GM12878 (cell line): ENCODE measurements around the gene CFAP410. TPM values are rescaled to one million over a fixed set of nuclear protein-coding genes. Genes with fewer than 3 reads are reported as not detected.
A peak's percentile ranks its signal among the peaks of the same experiment; 100 is the strongest.

Source experiments
- ATAC-seq: fragments of 200-7000 bp; cut with Tn5 transposase; 3 replicates; pipeline ENCODE4 v1.9.1; 2020; ENCODE audit warnings: mild to moderate bottlenecking, moderate library complexity
- BruUV-seq: library from RNA; stranded (reverse); fragments of 400-500 nt; replicated peaks from 2 replicates; lab custom pipeline; 2021; lab: Mats Ljungman, UMichigan
- CTCF ChIA-PET: fragments of 300-600 bp; sonication (Branson Sonifier 250); formaldehyde crosslinking; extraction: SDS; loops from one replicate; lab custom pipeline; 2021; ENCODE audit warnings: inconsistent platforms; lab: Yijun Ruan, JAX
- POLR2A ChIA-PET: fragments of 350-600 bp; formaldehyde crosslinking; extraction: SDS; loops from one replicate; lab custom pipeline; 2021; ENCODE audit warnings: inconsistent platforms; lab: Charles Lee
- RAD21 ChIA-PET: fragments of 300-600 bp; sonication (Branson Sonifier 250); formaldehyde crosslinking; loops from one replicate; lab custom pipeline; 2023; ENCODE audit warnings: antibody characterized with exemption; ENCODE audit not compliant: unreplicated experiment; lab: Charles Lee
- SMC1A ChIA-PET: fragments of 300-600 bp; sonication (Branson Sonifier 250); formaldehyde crosslinking; loops from one replicate; lab custom pipeline; 2023; ENCODE audit not compliant: unreplicated experiment, uncharacterized antibody; lab: Charles Lee
- DNase-seq: peaks from one replicate; pipeline ENCODE4 v3.0.0-alpha.2; 2011; ENCODE audit warnings: low read depth, low spot score
- FAIRE-seq: peaks from 3 replicates; lab custom pipeline; 2011; peaks lifted over from hg19 to GRCh38; lab: Jason Lieb, UNC
- H2AFZ ChIP-seq: 2 replicates; pipeline ENCODE4 v1.6.0; 2011; ENCODE audit warnings: low read depth, low read length, control low read depth; ENCODE audit not compliant: control insufficient read depth
- H3K27ac ChIP-seq: 2 replicates; pipeline ENCODE4 v1.5.1; 2011; ENCODE audit warnings: control low read depth; ENCODE audit not compliant: control insufficient read depth, insufficient read depth
- H3K27me3 ChIP-seq, 2 experiments: replicated peaks in 1 of 2; 2 replicates each; pipeline versions ENCODE4 v1.6.0 to v1.6.1; 2011; ENCODE audit warnings: low read length in 1 of 2; ENCODE audit not compliant: control insufficient read depth in 2 of 2, insufficient read depth in 2 of 2
- H3K36me3 ChIP-seq, 2 experiments: 2 replicates each; pipeline ENCODE4 v1.5.1; 2011; ENCODE audit warnings: low read length in 1 of 2; ENCODE audit not compliant: control insufficient read depth in 2 of 2, insufficient read depth in 2 of 2
- H3K4me1 ChIP-seq: 2 replicates; pipeline ENCODE4 v1.6.1; 2011; ENCODE audit warnings: mild to moderate bottlenecking, low read length, moderate library complexity, mixed read lengths; ENCODE audit not compliant: control insufficient read depth, insufficient read depth
- H3K4me2 ChIP-seq: 2 replicates; pipeline ENCODE4 v1.6.0; 2011; ENCODE audit warnings: control low read depth; ENCODE audit not compliant: control insufficient read depth, insufficient read depth
- H3K4me3 ChIP-seq: fragments of 200-600 bp; sonication (generic); 2 replicates; pipeline ENCODE4 v1.5.1; 2016
- H3K79me2 ChIP-seq: 2 replicates; pipeline ENCODE4 v1.6.0; 2011; ENCODE audit warnings: low read length; ENCODE audit not compliant: control insufficient read depth, insufficient read depth
- H3K9ac ChIP-seq: 2 replicates; pipeline ENCODE4 v1.8.0; 2011; ENCODE audit warnings: low read length, control low read depth, mixed read lengths; ENCODE audit not compliant: control insufficient read depth, insufficient read depth
- H3K9me3 ChIP-seq: replicated peaks from 3 replicates; pipeline ENCODE4 v1.5.1; 2011; ENCODE audit warnings: mild to moderate bottlenecking, low read length; ENCODE audit not compliant: control insufficient read depth, insufficient read depth
- H4K20me1 ChIP-seq: 2 replicates; pipeline ENCODE4 v1.6.0; 2011; ENCODE audit not compliant: control insufficient read depth, insufficient read depth
- CBX3 ChIP-seq: fragments of 200-600 bp; sonication (generic); IDR thresholded peaks from 2 replicates; pipeline ENCODE4 v1.6.1; 2016; ENCODE audit warnings: low read depth, borderline replicate concordance
- CREB1 ChIP-seq: IDR thresholded peaks from 2 replicates; pipeline ENCODE4 v1.6.1; 2012; ENCODE audit warnings: low read depth, mild to moderate bottlenecking, inconsistent platforms
- HDAC2 ChIP-seq: fragments of 200-600 bp; sonication (generic); IDR thresholded peaks from 2 replicates; pipeline ENCODE4 v1.6.1; 2017
- HDAC6 ChIP-seq: fragments of 200-600 bp; sonication (generic); IDR thresholded peaks from one replicate; pipeline ENCODE4 v1.8.0; 2017; ENCODE audit warnings: antibody characterized with exemption; ENCODE audit not compliant: unreplicated experiment
- IKZF2 ChIP-seq, 2 experiments: fragments of 450-650 bp; IDR thresholded peaks; 2 replicates each; pipeline ENCODE4 v1.6.1; 2017; ENCODE audit warnings: mild to moderate bottlenecking in 2 of 2, moderate library complexity in 2 of 2
- KLF5 ChIP-seq: fragments of 450-650 bp; IDR thresholded peaks from 2 replicates; pipeline ENCODE4 v1.6.1; 2014; ENCODE audit warnings: mild to moderate bottlenecking; ENCODE audit not compliant: partially characterized antibody
- MAX ChIP-seq: IDR thresholded peaks from 2 replicates; pipeline ENCODE4 v1.6.1; 2012; ENCODE audit warnings: low read depth, low read length, improper control_type of control experiment
- MLLT1 ChIP-seq: fragments of 450-650 bp; IDR thresholded peaks from 2 replicates; pipeline ENCODE4 v1.6.1; 2016; ENCODE audit warnings: mild to moderate bottlenecking
- POLR2A ChIP-seq: IDR thresholded peaks from 2 replicates; pipeline ENCODE4 v1.6.1; 2011; ENCODE audit warnings: low read depth, mild to moderate bottlenecking, low read length
- POLR2AphosphoS2 ChIP-seq: IDR thresholded peaks from 2 replicates; pipeline ENCODE4 v1.6.1; 2011; ENCODE audit warnings: low read depth, mild to moderate bottlenecking, low read length, improper control_type of control experiment, moderate library complexity
- SIX5 ChIP-seq: IDR thresholded peaks from 2 replicates; pipeline ENCODE4 v1.6.1; 2011; ENCODE audit warnings: mild to moderate bottlenecking, low read depth, low read length, moderate library complexity; ENCODE audit not compliant: severe bottlenecking
- SREBF1 ChIP-seq: IDR thresholded peaks from 2 replicates; pipeline ENCODE4 v1.6.1; 2012; ENCODE audit warnings: mild to moderate bottlenecking, low read length
- SUZ12 ChIP-seq: fragments of 200-600 bp; sonication (generic); IDR thresholded peaks from one replicate; pipeline ENCODE4 v1.6.1; 2018; ENCODE audit warnings: antibody characterized with exemption, mild to moderate bottlenecking; ENCODE audit not compliant: unreplicated experiment
- YBX1 ChIP-seq: fragments of 450-650 bp; IDR thresholded peaks from 2 replicates; pipeline ENCODE4 v1.6.1; 2016; ENCODE audit warnings: antibody characterized with exemption
- YY1 ChIP-seq: IDR thresholded peaks from 2 replicates; pipeline ENCODE4 v1.6.1; 2011; ENCODE audit warnings: low read depth, mild to moderate bottlenecking, low read length
- ZBTB33 ChIP-seq: fragments of 450-650 bp; IDR thresholded peaks from 2 replicates; pipeline ENCODE4 v1.6.1; 2017; ENCODE audit warnings: mild to moderate bottlenecking
- WGBS: methylation state at CpG from one replicate; pipeline ENCODE4 v1.1.6; 2016; ENCODE audit warnings: low lambda C conversion rate; ENCODE audit not compliant: insufficient replicate concordance, insufficient coverage; ENCODE audit errors: missing lambda C conversion rate; 5-methylcytosine and 5-hydroxymethylcytosine counted together
- in situ Hi-C: fragments of 300-500 bp; cut with MboI; formaldehyde crosslinking; loops from 9 replicates; pipeline ENCODE4 v1.14.3; 2018; ENCODE audit warnings: mixed read lengths
- intact Hi-C: fragments of 100-400 bp; cut with micrococcal nuclease; formaldehyde crosslinking; loops from one replicate; pipeline ENCODE4 v1.14.2; 2022; ENCODE audit not compliant: unreplicated experiment
- polyA plus RNA-seq, 11 experiments: library from polyadenylated mRNA; depleted of rRNA in 4 of 11; unstranded in 6 of 11; stranded (reverse) in 5 of 11; fragments of >200 nt; fragmentation: Nextera tagmentation in 4 of 11; fragmentation: Illumina TruSeq in 1 of 11; extraction: Ambion mirVana in 4 of 11; extraction: Trizol in 1 of 11; gene quantifications; 1 replicate in 1 of 11; 2 replicates in 10 of 11; pipeline versions ENCODE4 v1.2.1 to v1.2.3, GENCODE V29; 2011 to 2016; ENCODE audit warnings: inconsistent platforms in 2 of 11, missing spikeins in 2 of 11, low read depth in 1 of 11
- total RNA-seq, 4 experiments: library from RNA; depleted of rRNA in 3 of 4; stranded (reverse); fragments of >200 nt in 3 of 4; fragmentation: Illumina TruSeq in 1 of 4; extraction: Trizol in 1 of 4; gene quantifications; 2 replicates each; pipeline versions ENCODE4 v1.2.1 to v1.2.3, GENCODE V29; 2013 to 2021

CFAP410 gene
- total and polyA plus RNA-seq, 10 of the 15 experiments (the other 5 are each of a cell fraction or from before 2014, with no cell fraction given) = 0.14 to 24.8 (median 11.3) TPM

- POLR2A ChIA-PET = interaction anchor here (0.5 kb wide), 1 partner anchor 173 kb away, joined by 3 read pairs; no protein-coding TSS in a partner anchor
- Histone ChIP-seq H4K20me1 (no peaks in the 10 kb centered on the region), H3K4me2 (no peak overlapping the region), H3K9me3 (no peaks in the 10 kb centered on the region), H3K36me3 (peaks cover 0 to 3% of the 10 kb centered on the region in 2 experiments; a peak in 3 of 4 replicates), H3K4me3 (no peak overlapping the region), H3K27me3 (no peaks in the 10 kb centered on the region), H3K9ac (no peak overlapping the region), H3K4me1 (no peaks in the 10 kb centered on the region), H2AFZ (no peak overlapping the region), H3K79me2 (no peaks in the 10 kb centered on the region), H3K27ac (no peak overlapping the region)
- SMC1A ChIA-PET = no interaction called here
- DNase-seq (no peak), FAIRE-seq (no peak), ATAC-seq (no peak)
- in situ Hi-C loops (no loop called here), intact Hi-C loops (no loop called here)
- CTCF ChIA-PET = no interaction called here
- RAD21 ChIA-PET = no interaction called here
- TF ChIP-seq YBX1 = no peak
- no peak for TF ChIP-seq HDAC6
- no peak for TF ChIP-seq SREBF1
- TF ChIP-seq POLR2AphosphoS2 = 0 out of 2 replicates have a peak, but pooled peaks have one; percentile 21
- no peak for TF ChIP-seq MLLT1
- peak; percentile 36; the same call in 1 of the 2 replicates for TF ChIP-seq POLR2A
- TF ChIP-seq YY1 = no peak
- BruUV-seq = no TSS peak
- WGBS = 92% methylated on average over 16 of the region's 16 CpGs
Observed at GRCh38 chr21:44331209-44331608, 8.0 kb downstream of the CFAP410 start.

GRCh38 chr21:44330698-44331097 is 8.5 kb downstream of the CFAP410 start:
- H3K4me2 ChIP-seq = no peak overlapping the region
- H2AFZ ChIP-seq = no peak overlapping the region
- 90% methylated on average over 17 of the region's 18 CpGs for WGBS
- H4K20me1 ChIP-seq = no peaks in the 10 kb centered on the region
- ChIA-PET POLR2A (interaction anchor here (0.5 kb wide), 1 partner anchor 173 kb away, joined by 3 read pairs; no protein-coding TSS in a partner anchor), CTCF (no interaction called here), SMC1A (no interaction called here), RAD21 (no interaction called here)
- intact Hi-C loops = no loop called here
- DNase-seq (no peak), ATAC-seq (no peak; the same call in 2 of the 3 replicates), FAIRE-seq (no peak)
- in situ Hi-C loops = no loop called here
- peaks cover 0 to 5% of the 10 kb centered on the region in 2 experiments; a peak in 3 of 4 replicates for H3K36me3 ChIP-seq
- H3K9ac ChIP-seq = no peak overlapping the region
- no peaks in the 10 kb centered on the region for H3K79me2 ChIP-seq
- H3K4me1 ChIP-seq = no peaks in the 10 kb centered on the region
- H3K9me3 ChIP-seq = no peaks in the 10 kb centered on the region
- BruUV-seq = no TSS peak
- no peak overlapping the region for H3K27ac ChIP-seq
- H3K27me3 ChIP-seq = no peaks in the 10 kb centered on the region
- no peak overlapping the region for H3K4me3 ChIP-seq
- TF ChIP-seq ZBTB33 = no peak
- no peak for TF ChIP-seq SUZ12
- no peak for TF ChIP-seq MAX
- no peak for TF ChIP-seq HDAC2
- no peak for TF ChIP-seq CREB1
- TF ChIP-seq KLF5 = no peak
- no peak for TF ChIP-seq CBX3
- no peak for TF ChIP-seq IKZF2 (IDR thresholded peaks at IDR 0.05)
- no peak for TF ChIP-seq SIX5
